ENCODE measurements around the gene CBX4. TPM values are rescaled to one million over a fixed set of nuclear protein-coding genes. Genes with fewer than 3 reads are reported as not detected.

Gene CBX4
- total and polyA plus RNA-seq, 2 donors (not counting 1 experiment from before 2014, with no cell fraction given): 5.4 to 13.4 TPM

GRCh38 chr17:79835470-79835899 is 3.8 kb downstream of the CBX4 start:
- Histone ChIP-seq H3K27me3 (ENCODE audit: control insufficient read depth, insufficient read depth, low read length) (peaks cover 5% of the 10 kb centered on the region), H3K36me3 (ENCODE audit: control insufficient read depth, insufficient read depth, low read length) (peaks cover 18% of the 10 kb centered on the region), H3K4me1 (ENCODE audit: control insufficient read depth, extremely low read depth, insufficient read depth, low read length) (peaks cover 18% of the 10 kb centered on the region), H3K4me2 (ENCODE audit: extremely low read depth, insufficient read depth, low read length) (no peak overlapping the region), H3K9me3 (ENCODE audit: control insufficient read depth, insufficient read depth, low read depth, low read length) (no peaks in the 10 kb centered on the region), H3K27ac (ENCODE audit: insufficient read depth, low read length) (no peak overlapping the region), H3K4me3 (replicated peaks in 1 of 4; ENCODE audit: control extremely low read depth in 1 of 4, insufficient read depth in 1 of 4, low read depth in 3 of 4, low read length in 4 of 4) (no peak overlapping the region), H3K79me2 (ENCODE audit: control insufficient read depth, insufficient read depth, low read length) (peaks cover 13% of the 10 kb centered on the region), H2AFZ (ENCODE audit: low read length) (no peak overlapping the region), H3K9ac (ENCODE audit: insufficient read depth, low read length) (no peak overlapping the region), H4K20me1 (ENCODE audit: control insufficient read depth, extremely low read depth, insufficient read depth, low read length) (no peaks in the 10 kb centered on the region)
- no peak for DNase-seq (ENCODE audit: low read depth in 2 of 2)
- TF ChIP-seq CTCF (conservative IDR thresholded peaks at IDR 0.05 in 1 of 2, IDR thresholded peaks at IDR 0.05 in 1 of 2; ENCODE audit: low read depth in 1 of 2, low read length in 2 of 2): no peak
- no peak for TF ChIP-seq EZH2 (IDR thresholded peaks at IDR 0.05; ENCODE audit: low read length, missing control alignments)

GRCh38 chr17:79834565-79835469 is 4.4 kb downstream of the CBX4 start:
- Histone ChIP-seq H3K9ac (ENCODE audit: insufficient read depth, low read length) (no peak overlapping the region), H2AFZ (ENCODE audit: low read length) (no peak overlapping the region), H3K4me2 (ENCODE audit: extremely low read depth, insufficient read depth, low read length) (no peak overlapping the region), H3K27ac (ENCODE audit: insufficient read depth, low read length) (no peak overlapping the region), H3K36me3 (ENCODE audit: control insufficient read depth, insufficient read depth, low read length) (peaks cover 18% of the 10 kb centered on the region), H3K27me3 (ENCODE audit: control insufficient read depth, insufficient read depth, low read length) (no peaks in the 10 kb centered on the region), H3K4me3 (replicated peaks in 1 of 4; ENCODE audit: control extremely low read depth in 1 of 4, insufficient read depth in 1 of 4, low read depth in 3 of 4, low read length in 4 of 4) (no peak overlapping the region), H3K79me2 (ENCODE audit: control insufficient read depth, insufficient read depth, low read length) (peaks cover 13% of the 10 kb centered on the region), H4K20me1 (ENCODE audit: control insufficient read depth, extremely low read depth, insufficient read depth, low read length) (no peaks in the 10 kb centered on the region), H3K4me1 (ENCODE audit: control insufficient read depth, extremely low read depth, insufficient read depth, low read length) (peaks cover 18% of the 10 kb centered on the region), H3K9me3 (ENCODE audit: control insufficient read depth, insufficient read depth, low read depth, low read length) (no peaks in the 10 kb centered on the region)
- TF ChIP-seq CTCF (conservative IDR thresholded peaks at IDR 0.05 in 1 of 2, IDR thresholded peaks at IDR 0.05 in 1 of 2; ENCODE audit: low read depth in 1 of 2, low read length in 2 of 2) (peak; percentile 49 to 71), EZH2 (IDR thresholded peaks at IDR 0.05; ENCODE audit: low read length, missing control alignments) (no peak)
- no peak for DNase-seq (ENCODE audit: low read depth in 2 of 2)

GRCh38 chr17:79833744-79834564 is 5.3 kb downstream of the CBX4 start:
- H4K20me1 ChIP-seq (ENCODE audit: control insufficient read depth, extremely low read depth, insufficient read depth, low read length): no peaks in the 10 kb centered on the region
- no peaks in the 10 kb centered on the region for H3K9me3 ChIP-seq (ENCODE audit: control insufficient read depth, insufficient read depth, low read depth, low read length)
- TF ChIP-seq EZH2 (IDR thresholded peaks at IDR 0.05; ENCODE audit: low read length, missing control alignments) (no peak), CTCF (conservative IDR thresholded peaks at IDR 0.05 in 1 of 2, IDR thresholded peaks at IDR 0.05 in 1 of 2; ENCODE audit: low read depth in 1 of 2, low read length in 2 of 2) (no peak)
- peaks cover 18% of the 10 kb centered on the region for H3K36me3 ChIP-seq (ENCODE audit: control insufficient read depth, insufficient read depth, low read length)
- peaks cover 13% of the 10 kb centered on the region for H3K79me2 ChIP-seq (ENCODE audit: control insufficient read depth, insufficient read depth, low read length)
- no peak overlapping the region for H2AFZ ChIP-seq (ENCODE audit: low read length)
- H3K4me1 ChIP-seq (ENCODE audit: control insufficient read depth, extremely low read depth, insufficient read depth, low read length): peaks cover 18% of the 10 kb centered on the region
- H3K27me3 ChIP-seq (ENCODE audit: control insufficient read depth, insufficient read depth, low read length): no peaks in the 10 kb centered on the region
- DNase-seq (ENCODE audit: low read depth in 2 of 2): no peak
- H3K4me2 ChIP-seq (ENCODE audit: extremely low read depth, insufficient read depth, low read length): no peak overlapping the region
- H3K9ac ChIP-seq (ENCODE audit: insufficient read depth, low read length): no peak overlapping the region
- no peak overlapping the region for H3K27ac ChIP-seq (ENCODE audit: insufficient read depth, low read length)
- H3K4me3 ChIP-seq (replicated peaks in 1 of 4; ENCODE audit: control extremely low read depth in 1 of 4, insufficient read depth in 1 of 4, low read depth in 3 of 4, low read length in 4 of 4): no peak overlapping the region

All from fibroblast of lung (primary cell).